C4-2B (cell line): ENCODE results near the gene MBNL1.

ENCODE experiments used
- CTCF ChIP-seq: fragments of 450-650 bp; conservative IDR thresholded peaks from 2 replicates; pipeline ENCODE4 v1.5.1; 2017; ENCODE audit warnings: mild to moderate bottlenecking
- ZFX ChIP-seq: fragments of 450-650 bp; IDR thresholded peaks from 2 replicates; pipeline ENCODE4 v1.6.1; 2017

- TF ChIP-seq CTCF (no peak), ZFX (no peak)
Measured at GRCh38 chr3:152497890-152498289, 229.2 kb downstream of the MBNL1 start.
